ENCODE results near the gene PPP1R3D. TPM values are rescaled to one million over a fixed set of nuclear protein-coding genes. Genes with fewer than 3 reads are reported as not detected.

The PPP1R3D gene
- total RNA-seq: 5.2 and 5.3 TPM in 2 replicates
- long read RNA-seq, partial matches to known transcripts: 0 of 1 reads
- long read RNA-seq, other reads (novel, unspliced or antisense): 0 of 1 reads

DNA sequence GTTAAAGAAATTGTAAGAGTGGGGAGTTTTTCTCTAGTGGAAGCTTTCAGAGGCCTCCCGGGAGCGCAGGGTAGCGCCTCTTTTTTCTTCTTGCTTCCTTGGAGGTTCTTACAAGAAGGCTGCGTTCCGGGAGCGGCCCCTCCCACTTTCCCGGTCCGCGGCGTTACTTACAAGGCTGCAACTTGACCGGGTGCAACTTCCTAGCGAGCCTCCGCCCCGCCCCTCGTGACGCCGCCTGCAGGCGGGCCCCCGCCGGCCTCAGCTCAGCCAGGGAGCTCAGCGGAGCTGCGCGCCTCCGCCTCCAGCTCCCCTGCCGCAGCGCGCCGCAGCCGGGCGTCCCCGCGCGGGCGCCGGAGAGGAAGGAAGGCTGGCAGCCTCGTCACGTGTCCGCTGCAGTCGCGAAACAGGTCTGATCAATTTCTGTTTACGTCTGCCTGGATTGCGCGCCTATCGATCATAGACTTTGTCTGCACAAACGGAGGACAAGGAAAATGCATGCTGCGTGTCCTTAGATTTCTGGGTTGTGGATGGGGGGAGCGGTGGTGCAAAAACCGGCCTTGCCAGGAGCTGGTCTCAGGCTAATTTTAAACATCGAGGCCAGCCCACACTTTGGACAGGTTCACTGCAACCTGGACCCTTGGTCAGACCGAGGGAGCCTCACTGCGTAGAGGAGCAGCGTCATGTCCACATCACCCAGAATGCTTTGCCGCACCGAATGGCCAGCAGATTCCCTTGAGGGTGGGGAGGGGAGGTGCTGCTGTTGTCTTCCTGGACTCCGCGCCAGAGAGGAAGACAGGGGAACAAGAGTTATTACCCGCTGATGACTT lies at the start of gene PPP1R3D, which contains the start of gene FAM217B:
Gene PPP1R3D, minus strand, starts transcription at position 177 of the 827 bp plus-strand sequence. CDS start 374 bp downstream, outside the sequence.
Gene FAM217B, plus strand, starts transcription at position 261 of the 827 bp plus-strand sequence. CDS start 3,555 bp downstream, outside the sequence.
- peak within 1 kb of the TSS; percentile 91 for H3K4me3 Mint-ChIP-seq (ENCODE audit: low read depth)
- peak; percentile 91 for DNase-seq (ENCODE audit: low spot score, unreplicated experiment)
- peaks cover 16% of the 10 kb centered on the region for H3K36me3 Mint-ChIP-seq (ENCODE audit: insufficient read depth)
- peak within 1 kb of the TSS; percentile 98 for H3K27ac Mint-ChIP-seq
- peak; percentile 33 for TF ChIP-seq CTCF (IDR thresholded peaks at IDR 0.05; ENCODE audit: unreplicated experiment)
- no peaks in the 10 kb centered on the region for H3K9me3 Mint-ChIP-seq (ENCODE audit: low read depth)
- H3K4me1 Mint-ChIP-seq (ENCODE audit: low read depth): peaks cover 23% of the 10 kb centered on the region
- peaks cover 7% of the 10 kb centered on the region for H3K27me3 Mint-ChIP-seq

GRCh38 chr20:59988141-59988540 lies 48.0 kb upstream of the PPP1R3D start:
- H3K27me3 Mint-ChIP-seq: peaks cover 11% of the 10 kb centered on the region
- H3K4me1 Mint-ChIP-seq (ENCODE audit: low read depth): no peaks in the 10 kb centered on the region
- no peak for TF ChIP-seq CTCF (IDR thresholded peaks at IDR 0.05; ENCODE audit: unreplicated experiment)
- H3K9me3 Mint-ChIP-seq (ENCODE audit: low read depth): no peaks in the 10 kb centered on the region
- DNase-seq (ENCODE audit: low spot score, unreplicated experiment): no peak
- peaks cover 18% of the 10 kb centered on the region for H3K36me3 Mint-ChIP-seq (ENCODE audit: insufficient read depth)
- H3K4me3 Mint-ChIP-seq (ENCODE audit: low read depth): no peak overlapping the region
- no peak overlapping the region for H3K27ac Mint-ChIP-seq

DNA sequence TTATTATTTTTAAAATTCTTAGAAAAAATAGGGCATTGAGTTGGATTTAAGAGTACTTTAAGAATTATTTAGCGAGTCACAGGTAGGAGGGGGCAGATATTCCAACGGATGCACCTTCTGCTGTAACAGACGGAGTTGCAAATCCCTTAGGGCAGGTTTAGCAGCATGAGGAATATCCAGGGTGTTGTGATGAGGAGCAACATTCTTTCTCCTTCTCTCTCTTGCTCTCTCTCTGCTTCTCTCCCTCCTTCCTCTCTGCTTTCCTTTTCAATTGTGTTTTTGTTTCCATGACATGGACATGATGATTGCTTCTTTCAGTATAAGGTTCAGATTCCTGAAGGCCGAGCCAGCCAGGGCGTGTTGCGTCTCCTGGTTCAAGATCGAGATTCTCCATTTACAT lies 47.0 kb upstream of the PPP1R3D start:
- no peak for TF ChIP-seq CTCF (IDR thresholded peaks at IDR 0.05; ENCODE audit: unreplicated experiment)
- Mint-ChIP-seq H3K27ac (no peak overlapping the region), H3K4me3 (ENCODE audit: low read depth) (no peak overlapping the region), H3K36me3 (ENCODE audit: insufficient read depth) (peaks cover 21% of the 10 kb centered on the region), H3K4me1 (ENCODE audit: low read depth) (no peaks in the 10 kb centered on the region), H3K27me3 (peaks cover 11% of the 10 kb centered on the region), H3K9me3 (ENCODE audit: low read depth) (peaks cover under 1% of the 10 kb centered on the region)
- DNase-seq (ENCODE audit: low spot score, unreplicated experiment): no peak

GRCh38 chr20:59985864-59986263 lies 45.8 kb upstream of the PPP1R3D start:
- no peak overlapping the region for H3K4me3 Mint-ChIP-seq (ENCODE audit: low read depth)
- peaks cover 11% of the 10 kb centered on the region for H3K27me3 Mint-ChIP-seq
- H3K4me1 Mint-ChIP-seq (ENCODE audit: low read depth): no peaks in the 10 kb centered on the region
- DNase-seq (ENCODE audit: low spot score, unreplicated experiment): no peak
- H3K9me3 Mint-ChIP-seq (ENCODE audit: low read depth): peaks cover 3% of the 10 kb centered on the region
- H3K27ac Mint-ChIP-seq: no peak overlapping the region
- peaks cover 19% of the 10 kb centered on the region for H3K36me3 Mint-ChIP-seq (ENCODE audit: insufficient read depth)
- TF ChIP-seq CTCF (IDR thresholded peaks at IDR 0.05; ENCODE audit: unreplicated experiment): no peak

- H3K27ac Mint-ChIP-seq: no peak overlapping the region
- no peak overlapping the region for H3K4me3 Mint-ChIP-seq (ENCODE audit: low read depth)
- H3K27me3 Mint-ChIP-seq: peaks cover 11% of the 10 kb centered on the region
- H3K9me3 Mint-ChIP-seq (ENCODE audit: low read depth): peaks cover 6% of the 10 kb centered on the region
- peaks cover 20% of the 10 kb centered on the region for H3K36me3 Mint-ChIP-seq (ENCODE audit: insufficient read depth)
- no peak for DNase-seq (ENCODE audit: low spot score, unreplicated experiment)
- TF ChIP-seq CTCF (IDR thresholded peaks at IDR 0.05; ENCODE audit: unreplicated experiment): no peak
- no peaks in the 10 kb centered on the region for H3K4me1 Mint-ChIP-seq (ENCODE audit: low read depth)
Measured at GRCh38 chr20:59985164-59985563, 45.1 kb upstream of the PPP1R3D start.
